MCF 10A (cell line): ENCODE measurements around the gene ANKUB1. TPM values are rescaled to one million over a fixed set of nuclear protein-coding genes. Genes with fewer than 3 reads are reported as not detected.
A peak's percentile ranks its signal among the peaks of the same experiment; 100 is the strongest.

ENCODE experiments used
- BruUV-seq: library from RNA; stranded (reverse); fragments of 400-500 nt; replicated peaks from 2 replicates; lab custom pipeline; 2021; lab: Mats Ljungman, UMichigan
- CTCF ChIA-PET: fragments of 300-600 bp; sonication (Branson Sonifier 250); formaldehyde crosslinking; extraction: SDS; loops from one replicate; lab custom pipeline; 2021; ENCODE audit warnings: antibody characterized with exemption, inconsistent platforms; lab: Yijun Ruan, JAX
- POLR2A ChIA-PET: fragments of 300-600, 350-650 bp; sonication (Branson Sonifier 250); formaldehyde crosslinking; extraction: SDS; loops from one replicate; lab custom pipeline; 2020; ENCODE audit warnings: antibody characterized with exemption, inconsistent platforms; lab: Yijun Ruan, JAX
- DNase-seq: peaks from one replicate; pipeline ENCODE4 v3.0.0-alpha.2; 2018; ENCODE audit not compliant: unreplicated experiment
- H3K27ac Mint-ChIP-seq: one replicate; pipeline ENCODE4 v1.8.0; 2022; ENCODE audit warnings: mild to moderate bottlenecking, low read depth, mixed read lengths; ENCODE audit not compliant: unreplicated experiment
- H3K27me3 Mint-ChIP-seq: one replicate; pipeline ENCODE4 v1.8.0; 2022; ENCODE audit warnings: mixed read lengths; ENCODE audit not compliant: insufficient read depth, unreplicated experiment
- H3K36me3 Mint-ChIP-seq: one replicate; pipeline ENCODE4 v1.8.0; 2022; ENCODE audit warnings: mild to moderate bottlenecking, moderate library complexity, mixed read lengths; ENCODE audit not compliant: insufficient read depth, unreplicated experiment
- H3K4me1 Mint-ChIP-seq: one replicate; pipeline ENCODE4 v1.8.0; 2022; ENCODE audit warnings: mixed read lengths; ENCODE audit not compliant: insufficient read depth, unreplicated experiment
- H3K4me3 Mint-ChIP-seq: one replicate; pipeline ENCODE4 v1.8.0; 2022; ENCODE audit warnings: mild to moderate bottlenecking, moderate library complexity, mixed read lengths; ENCODE audit not compliant: unreplicated experiment
- H3K9me3 Mint-ChIP-seq: one replicate; pipeline ENCODE4 v1.8.0; 2022; ENCODE audit warnings: mixed read lengths; ENCODE audit not compliant: unreplicated experiment
- CTCF ChIP-seq: fragments of 200-600 bp; IDR thresholded peaks from one replicate; pipeline ENCODE4 v1.8.0; 2022; ENCODE audit warnings: antibody characterized with exemption, mild to moderate bottlenecking; ENCODE audit not compliant: unreplicated experiment
- intact Hi-C: fragments of 100-400 bp; cut with micrococcal nuclease; formaldehyde crosslinking; loops from 2 replicates; pipeline ENCODE4 v1.14.1; 2022
- total RNA-seq: library from RNA; stranded (reverse); gene quantifications from 2 replicates; pipeline ENCODE4 v1.2.3, GENCODE V29; 2022

ANKUB1 gene
- total RNA-seq, 1 experiment from 2014 or later, result not detected

DNA sequence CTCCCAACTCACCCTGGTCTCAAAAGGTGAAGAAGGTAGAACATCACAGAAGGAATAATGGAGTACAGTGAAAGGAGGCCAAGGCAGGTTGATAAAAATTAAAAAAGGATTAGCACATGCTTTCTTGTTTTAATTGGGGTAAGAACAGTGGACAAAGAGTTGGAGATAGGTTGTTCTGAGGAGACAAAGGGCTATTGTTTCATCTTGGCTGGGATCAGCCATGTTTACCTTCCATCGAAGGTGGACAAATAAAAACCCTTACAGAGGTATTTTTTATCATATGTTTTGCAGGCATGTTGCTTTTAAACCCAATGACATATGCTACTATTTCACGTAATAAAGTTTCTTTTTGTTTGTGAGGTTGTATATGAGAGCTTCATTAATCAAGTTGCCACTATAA is 53.0 kb downstream of the ANKUB1 start:
- TF ChIP-seq CTCF, result no peak
- peaks cover 16% of the 10 kb centered on the region for H3K4me1 Mint-ChIP-seq
- intact Hi-C loops, result no loop called here
- no peak overlapping the region for H3K4me3 Mint-ChIP-seq
- no peaks in the 10 kb centered on the region for H3K27me3 Mint-ChIP-seq
- POLR2A ChIA-PET, result interaction anchor here (4.8 kb wide), 1 partner anchor 12 kb away, joined by 33 read pairs; the partner anchor contains the start of gene COMMD2
- BruUV-seq, result no TSS peak
- H3K9me3 Mint-ChIP-seq, result no peaks in the 10 kb centered on the region
- H3K27ac Mint-ChIP-seq, result no peak overlapping the region
- DNase-seq, result no peak
- CTCF ChIA-PET, result interaction anchor here (1.0 to 1.8 kb wide), 3 partner anchors 12 to 229 kb away, joined by 3 to 5 read pairs (median 5); no protein-coding TSS in a partner anchor
- H3K36me3 Mint-ChIP-seq, result peaks cover 21% of the 10 kb centered on the region

DNA sequence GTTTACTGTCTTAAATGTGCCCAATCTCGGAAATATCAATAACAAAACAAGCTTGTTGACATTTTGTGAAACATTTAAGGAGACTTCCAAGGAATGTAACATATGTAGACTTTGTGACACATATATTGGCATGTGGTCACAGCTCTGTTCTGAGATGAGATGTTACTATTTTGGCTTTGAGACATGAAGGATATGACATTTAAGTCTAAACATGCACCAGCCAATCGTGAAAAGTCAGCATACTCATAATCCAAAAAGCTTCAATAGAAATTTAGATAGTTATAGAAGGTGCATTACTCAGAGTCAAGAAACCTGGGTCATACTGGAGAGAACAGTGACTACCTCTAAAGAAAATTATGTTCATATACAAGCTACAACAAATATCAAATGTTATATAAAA is 53.5 kb downstream of the ANKUB1 start:
- no peak overlapping the region for H3K4me3 Mint-ChIP-seq
- BruUV-seq, result no TSS peak
- intact Hi-C loops, result no loop called here
- CTCF ChIA-PET, result interaction anchor here (0.5 to 1.8 kb wide), 4 partner anchors 13 to 229 kb away, joined by 3 to 5 read pairs (median 4); no protein-coding TSS in a partner anchor
- no peak overlapping the region for H3K27ac Mint-ChIP-seq
- POLR2A ChIA-PET, result interaction anchor here (4.8 kb wide), 1 partner anchor 13 kb away, joined by 33 read pairs; the partner anchor contains the start of gene COMMD2
- no peak for DNase-seq
- no peak for TF ChIP-seq CTCF
- H3K36me3 Mint-ChIP-seq, result peaks cover 21% of the 10 kb centered on the region
- no peaks in the 10 kb centered on the region for H3K9me3 Mint-ChIP-seq
- H3K4me1 Mint-ChIP-seq, result peaks cover 16% of the 10 kb centered on the region
- no peaks in the 10 kb centered on the region for H3K27me3 Mint-ChIP-seq

GRCh38 chr3:149736953-149737205 is 55.5 kb downstream of the ANKUB1 start:
- no peak overlapping the region for H3K4me3 Mint-ChIP-seq
- ChIA-PET CTCF (interaction anchor here (0.5 to 2.6 kb wide), 10 partner anchors 9 to 261 kb away, joined by 3 to 10 read pairs (median 3); partner anchors contain the start of gene COMMD2), POLR2A (interaction anchor here (0.6 to 4.8 kb wide), 8 partner anchors 10 to 396 kb away, joined by 3 to 33 read pairs (median 3); partner anchors contain the start of genes COMMD2 and WWTR1)
- DNase-seq, result no peak
- peaks cover 16% of the 10 kb centered on the region for H3K4me1 Mint-ChIP-seq
- no peaks in the 10 kb centered on the region for H3K27me3 Mint-ChIP-seq
- TF ChIP-seq CTCF, result no peak
- intact Hi-C loops, result no loop called here
- H3K9me3 Mint-ChIP-seq, result no peaks in the 10 kb centered on the region
- BruUV-seq, result no TSS peak
- H3K36me3 Mint-ChIP-seq, result peaks cover 21% of the 10 kb centered on the region
- no peak overlapping the region for H3K27ac Mint-ChIP-seq

GRCh38 chr3:149736175-149736952 is 56.0 kb downstream of the ANKUB1 start:
- ChIA-PET CTCF (interaction anchor here (0.5 to 2.6 kb wide), 10 partner anchors 9 to 260 kb away, joined by 3 to 10 read pairs (median 4); partner anchors contain the start of gene COMMD2), POLR2A (interaction anchor here (0.6 to 4.8 kb wide), 14 partner anchors 9 to 791 kb away, joined by 3 to 33 read pairs (median 3); partner anchors contain the start of genes COMMD2 and WWTR1)
- Mint-ChIP-seq H3K27me3 (no peaks in the 10 kb centered on the region), H3K36me3 (peaks cover 17% of the 10 kb centered on the region), H3K4me1 (peaks cover 16% of the 10 kb centered on the region), H3K9me3 (no peaks in the 10 kb centered on the region), H3K4me3 (peak overlapping the region; percentile 46), H3K27ac (peak overlapping the region; percentile 76)
- intact Hi-C loops, result no loop called here
- no TSS peak for BruUV-seq
- peak; percentile 50 for DNase-seq
- no peak for TF ChIP-seq CTCF
